GM11168 (cell line): ENCODE measurements around the gene EXOC6B.
"Not testable (repeated sequence)": the region's sequence is repeated elsewhere in the genome, so short reads cannot be mapped to it uniquely, and the experiment has no call there.

ENCODE experiments used
- in situ Hi-C: fragments of 300-500 bp; cut with MboI; formaldehyde crosslinking; loops from one replicate; pipeline ENCODE4 v1.12.0; 2022; ENCODE audit warnings: low sequenced_read_pairs; ENCODE audit not compliant: unreplicated experiment

Gene EXOC6B

DNA sequence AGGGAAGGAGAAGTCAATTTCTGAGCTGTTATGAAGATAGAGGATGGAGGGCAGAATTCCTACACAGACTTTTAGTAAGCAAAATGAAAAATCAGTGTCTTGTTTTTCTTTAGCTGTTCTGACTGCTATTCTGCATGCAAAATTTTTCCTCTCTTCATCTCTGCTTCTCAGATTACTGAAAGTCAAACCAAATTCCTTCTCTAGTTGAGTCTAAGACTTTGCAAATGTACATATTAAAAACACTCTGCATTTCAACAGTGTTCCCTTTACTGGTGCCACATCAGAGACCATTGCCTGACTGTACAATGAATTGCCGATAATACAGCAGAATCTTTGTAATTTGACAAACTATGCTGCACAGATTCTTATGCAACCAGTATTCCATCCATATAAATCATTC lies 198.8 kb downstream of the EXOC6B start:
- in situ Hi-C loops = no loop called here

DNA sequence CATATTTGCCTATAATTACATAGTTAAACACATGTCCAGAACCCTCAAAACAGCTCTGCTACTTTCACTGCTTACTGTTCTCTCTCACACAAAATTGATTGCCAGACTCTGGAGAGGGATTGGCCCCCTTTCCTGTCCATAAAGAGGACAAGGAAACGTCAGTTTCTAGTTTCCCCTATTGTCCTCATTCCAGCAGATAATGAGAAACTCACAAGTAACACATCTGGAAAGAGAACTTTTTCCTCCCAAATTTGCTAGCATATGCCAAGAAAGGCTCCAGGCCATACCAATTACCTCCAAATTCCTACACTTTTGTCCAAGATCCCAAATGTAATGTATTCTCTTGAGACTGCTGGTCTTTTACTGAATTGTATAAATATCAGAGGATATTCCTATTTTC lies 200.5 kb downstream of the EXOC6B start:
- in situ Hi-C loops = no loop called here

DNA sequence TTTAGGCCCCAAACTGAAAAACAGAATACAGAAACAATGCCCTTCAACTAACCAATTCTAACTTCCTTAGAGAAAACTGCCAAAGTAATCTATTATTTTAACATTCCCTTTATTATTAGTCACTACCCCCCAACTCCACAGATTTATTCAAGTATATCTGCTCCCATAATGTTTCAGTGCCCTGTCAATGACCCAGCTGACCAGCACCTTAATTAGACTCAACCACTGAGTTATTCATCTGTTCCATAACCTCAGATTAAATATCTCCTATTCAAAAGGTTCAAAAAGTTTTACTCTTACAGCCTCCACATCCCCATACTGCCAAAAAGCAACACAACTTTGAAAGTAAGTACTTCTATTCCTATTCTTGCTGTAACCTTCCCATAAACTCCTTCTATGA lies 202.4 kb downstream of the EXOC6B start:
- in situ Hi-C loops = loop anchor here (25.0 kb wide), 1 partner anchor 711 kb away; no protein-coding TSS in a partner anchor

DNA sequence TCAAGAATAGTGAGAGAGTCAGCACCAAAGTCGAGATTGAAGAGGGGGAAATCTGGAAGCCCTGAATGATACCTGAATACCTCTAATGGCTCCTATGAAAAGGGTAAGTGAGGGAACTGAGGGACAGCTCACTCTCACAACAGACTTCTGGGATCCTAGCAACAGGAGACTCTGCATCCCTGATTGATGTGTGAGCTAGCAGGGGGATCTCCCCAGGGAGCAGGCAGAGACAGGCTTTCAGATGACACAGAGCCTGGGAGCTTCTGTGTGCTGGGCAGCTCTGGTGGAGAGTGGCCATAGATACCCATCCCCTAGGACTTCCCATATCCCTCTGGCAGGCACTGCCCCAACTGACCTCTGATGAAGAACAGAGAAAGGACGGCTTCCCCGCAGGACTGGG lies 206.2 kb downstream of the EXOC6B start:
- in situ Hi-C loops = loop anchor here (25.0 kb wide), 1 partner anchor 707 kb away; no protein-coding TSS in a partner anchor

DNA sequence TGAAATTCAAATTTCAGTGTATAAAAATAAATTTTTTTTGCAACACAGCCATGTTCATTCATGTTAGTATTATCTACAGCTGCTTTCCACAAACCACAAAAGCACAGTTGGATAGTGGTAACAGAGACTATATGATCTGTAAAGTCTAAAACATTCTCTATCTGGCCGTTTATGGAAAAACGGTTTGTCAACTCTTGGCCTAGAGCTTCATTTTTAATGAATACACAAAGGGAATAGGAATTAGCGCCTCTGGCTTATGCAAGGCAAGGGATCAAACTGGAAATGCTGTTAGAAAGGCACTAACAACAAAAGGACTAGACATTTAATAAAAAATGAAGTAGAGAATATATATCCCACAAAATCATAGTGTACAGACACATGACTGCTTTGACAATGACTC lies 211.9 kb downstream of the EXOC6B start:
- in situ Hi-C loops = loop anchor here (25.0 kb wide), 1 partner anchor 702 kb away; no protein-coding TSS in a partner anchor

DNA sequence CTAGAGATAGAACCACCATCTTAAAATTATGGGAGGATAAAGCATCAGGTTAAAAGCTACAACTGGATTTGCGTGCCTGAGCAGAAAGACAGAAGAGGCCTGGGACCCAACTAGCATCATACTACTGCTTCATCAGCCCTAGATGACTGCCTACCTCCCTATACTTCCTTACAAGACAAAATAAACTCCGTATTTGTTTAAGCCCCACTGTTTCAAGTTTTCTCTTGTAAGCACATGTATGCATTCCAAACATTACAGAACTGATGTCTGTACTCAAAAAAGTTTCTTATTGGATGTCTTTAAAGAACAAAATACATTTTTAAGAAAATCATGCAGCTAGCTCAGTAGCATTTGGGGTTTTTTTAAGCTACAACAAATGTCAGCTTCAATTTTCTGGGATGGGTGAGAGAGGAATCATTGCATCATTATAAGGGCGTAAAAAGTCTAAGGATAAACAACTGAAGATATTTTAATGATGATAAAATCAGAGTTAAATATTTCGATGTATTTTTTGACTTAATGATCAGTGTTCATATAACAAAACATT lies 213.1 kb downstream of the EXOC6B start:
- in situ Hi-C loops = loop anchor here (25.0 kb wide), 1 partner anchor 700 kb away; no protein-coding TSS in a partner anchor

DNA sequence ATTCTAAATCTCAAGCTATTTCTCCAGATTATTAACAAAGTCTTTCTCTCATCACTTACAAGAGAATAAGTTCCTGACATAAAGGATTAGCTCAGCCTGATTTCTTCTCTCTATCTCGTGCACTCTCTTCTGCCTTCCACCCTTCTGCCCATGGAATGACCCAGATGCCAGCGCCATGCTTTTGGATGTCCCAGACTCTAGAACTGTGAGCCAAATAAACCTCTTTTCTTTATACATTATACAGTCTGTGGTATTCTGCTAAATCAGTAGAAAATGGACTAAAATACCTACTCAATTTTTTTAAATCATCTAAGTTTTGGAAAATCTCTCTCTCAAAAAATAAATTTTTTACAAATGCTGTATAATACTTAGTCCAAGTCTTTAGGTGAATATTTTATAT lies 218.6 kb downstream of the EXOC6B start:
- in situ Hi-C loops = loop anchor here (25.0 kb wide), 1 partner anchor 695 kb away; no protein-coding TSS in a partner anchor

DNA sequence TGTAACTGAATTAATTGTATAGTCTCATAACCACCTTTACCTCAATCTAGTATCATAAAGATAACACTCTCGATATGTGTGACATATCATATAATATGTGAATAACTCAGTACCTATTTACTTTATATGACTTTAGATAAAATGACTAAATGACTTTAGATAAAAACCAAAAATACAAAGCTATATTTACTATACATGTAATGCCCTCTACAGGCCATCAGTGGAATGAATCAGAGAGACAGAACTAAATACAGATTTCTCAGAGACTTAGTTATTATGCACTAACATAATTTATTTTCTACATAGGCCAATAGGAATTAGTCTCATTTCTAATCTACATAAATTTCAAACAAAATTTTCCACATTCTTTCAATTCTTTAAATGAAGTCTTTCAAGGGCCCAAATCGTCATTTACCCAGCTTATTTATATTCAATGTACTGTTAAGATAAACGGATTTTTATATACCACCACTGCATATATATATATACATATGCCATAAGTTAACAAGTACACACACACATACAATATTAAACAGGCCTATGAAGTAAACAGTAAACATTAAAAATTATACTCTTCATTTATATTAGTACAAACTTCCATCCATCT lies 219.9 kb downstream of the EXOC6B start:
- in situ Hi-C loops = loop anchor here (25.0 kb wide), 1 partner anchor 694 kb away; no protein-coding TSS in a partner anchor

DNA sequence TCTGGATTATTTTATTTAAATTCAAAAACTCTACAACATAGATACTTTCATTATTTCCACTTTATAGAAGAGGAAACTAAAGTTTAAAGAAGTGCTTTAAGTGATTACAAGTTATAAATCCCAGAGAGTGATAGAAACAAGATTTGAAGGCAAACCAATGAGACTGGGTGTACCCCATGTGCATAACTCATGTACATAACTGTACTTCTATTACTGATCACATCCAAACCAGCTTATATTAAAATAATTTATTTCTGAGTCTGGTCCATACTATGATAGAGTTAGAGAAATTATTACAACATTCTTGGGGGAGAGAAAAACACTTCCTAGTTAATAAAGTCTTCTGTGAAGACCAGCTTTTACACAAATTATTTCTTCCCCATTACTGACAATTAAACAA lies 221.4 kb downstream of the EXOC6B start:
- in situ Hi-C loops = loop anchor here (25.0 kb wide), 1 partner anchor 692 kb away; no protein-coding TSS in a partner anchor

DNA sequence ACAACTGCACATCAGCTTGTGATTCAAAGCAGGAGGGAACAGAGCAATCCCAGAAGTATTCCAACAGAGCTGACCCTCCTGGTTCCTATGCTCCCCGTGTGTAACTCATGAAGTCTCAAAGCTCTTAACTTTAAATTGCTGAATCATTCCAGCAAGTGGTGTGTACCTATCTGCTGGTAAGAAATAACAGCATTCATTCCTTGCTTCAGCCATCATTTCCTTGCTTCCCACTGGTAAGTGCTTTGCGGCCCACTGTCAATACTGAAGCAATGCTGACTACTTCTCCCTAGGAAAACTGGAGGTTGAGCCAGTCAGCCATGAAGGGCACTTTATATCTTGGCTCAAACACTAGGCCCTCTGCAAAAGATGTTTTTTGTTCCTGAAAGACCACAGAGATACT lies 222.4 kb downstream of the EXOC6B start:
- in situ Hi-C loops = loop anchor here (25.0 kb wide), 1 partner anchor 691 kb away; no protein-coding TSS in a partner anchor

DNA sequence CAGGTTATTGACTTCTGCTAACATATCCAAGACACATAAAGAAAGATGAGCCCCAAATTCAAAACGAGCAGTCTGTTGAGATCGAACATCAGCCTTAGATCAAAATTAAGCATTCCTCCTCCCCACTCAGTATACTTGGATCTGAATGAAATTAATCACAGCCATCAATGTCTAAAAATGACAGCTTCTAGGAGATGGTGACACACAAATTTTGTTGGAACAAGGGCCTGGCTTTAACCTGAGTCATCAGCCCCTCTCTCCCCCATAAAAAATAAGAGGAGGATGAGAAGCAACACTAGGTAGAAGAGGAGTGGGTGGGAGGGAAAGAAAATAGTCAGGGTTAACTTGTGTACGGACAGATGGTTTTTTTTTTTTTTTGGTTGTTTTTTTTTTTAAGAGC lies 223.1 kb downstream of the EXOC6B start:
- in situ Hi-C loops = loop anchor here (25.0 kb wide), 1 partner anchor 690 kb away; no protein-coding TSS in a partner anchor

DNA sequence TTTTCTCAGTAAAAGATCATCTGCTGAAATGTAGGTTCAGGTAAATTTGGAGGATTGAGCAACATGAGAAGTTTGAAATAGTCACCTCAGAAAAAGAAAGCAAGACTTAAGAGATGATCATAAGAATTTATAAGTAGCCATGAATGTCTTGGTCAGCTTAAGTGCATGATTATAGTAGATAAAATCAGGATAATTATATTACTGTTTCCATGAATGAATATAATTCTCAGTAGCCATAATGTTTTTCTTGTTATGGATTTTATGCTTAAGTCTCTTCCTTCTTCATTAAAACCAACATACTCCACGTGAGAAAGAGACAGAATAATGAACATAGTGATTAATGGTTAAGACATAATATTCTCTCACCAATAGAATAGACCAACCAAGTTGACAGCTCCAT lies 223.7 kb downstream of the EXOC6B start:
- in situ Hi-C loops = loop anchor here (25.0 kb wide), 1 partner anchor 690 kb away; no protein-coding TSS in a partner anchor

DNA sequence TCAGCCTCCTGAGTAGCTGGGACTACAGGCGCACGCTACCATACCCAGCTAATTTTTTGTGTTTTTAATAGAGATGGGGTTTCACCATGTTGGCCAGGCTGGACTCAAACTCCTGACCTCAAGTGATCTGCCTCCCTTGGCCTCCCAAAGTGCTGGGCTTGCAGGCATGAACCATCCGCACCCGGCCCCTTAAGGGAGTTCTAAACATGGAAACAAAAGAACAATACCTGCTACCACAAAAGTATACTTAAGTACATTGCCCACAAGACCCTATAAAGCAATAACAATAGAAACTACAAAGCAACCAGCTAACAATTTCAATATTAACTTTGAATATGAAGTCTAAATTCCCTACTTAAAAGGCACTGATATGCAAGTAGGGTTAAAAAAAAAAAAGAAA lies 242.0 kb downstream of the EXOC6B start:
- in situ Hi-C loops = not testable (repeated sequence)

DNA sequence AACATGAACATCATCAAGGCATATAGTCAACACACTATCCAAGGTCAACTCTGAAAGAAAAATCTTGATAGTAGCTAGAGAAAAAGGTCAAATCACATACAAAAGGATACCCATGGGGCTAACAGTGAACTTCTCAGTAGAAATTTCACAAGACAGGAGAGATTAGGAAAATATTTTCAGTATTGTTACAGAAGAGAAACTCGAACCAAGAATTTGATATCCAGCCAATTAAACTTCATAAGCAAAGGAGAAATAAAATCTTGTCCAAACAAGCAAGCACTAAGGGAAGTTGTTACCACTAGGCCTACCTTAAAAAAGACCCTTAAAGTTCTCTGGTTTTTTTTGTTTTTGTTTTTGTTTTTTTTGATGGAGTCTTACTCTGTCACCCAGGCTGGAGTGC lies 242.5 kb downstream of the EXOC6B start:
- in situ Hi-C loops = no loop called here

DNA sequence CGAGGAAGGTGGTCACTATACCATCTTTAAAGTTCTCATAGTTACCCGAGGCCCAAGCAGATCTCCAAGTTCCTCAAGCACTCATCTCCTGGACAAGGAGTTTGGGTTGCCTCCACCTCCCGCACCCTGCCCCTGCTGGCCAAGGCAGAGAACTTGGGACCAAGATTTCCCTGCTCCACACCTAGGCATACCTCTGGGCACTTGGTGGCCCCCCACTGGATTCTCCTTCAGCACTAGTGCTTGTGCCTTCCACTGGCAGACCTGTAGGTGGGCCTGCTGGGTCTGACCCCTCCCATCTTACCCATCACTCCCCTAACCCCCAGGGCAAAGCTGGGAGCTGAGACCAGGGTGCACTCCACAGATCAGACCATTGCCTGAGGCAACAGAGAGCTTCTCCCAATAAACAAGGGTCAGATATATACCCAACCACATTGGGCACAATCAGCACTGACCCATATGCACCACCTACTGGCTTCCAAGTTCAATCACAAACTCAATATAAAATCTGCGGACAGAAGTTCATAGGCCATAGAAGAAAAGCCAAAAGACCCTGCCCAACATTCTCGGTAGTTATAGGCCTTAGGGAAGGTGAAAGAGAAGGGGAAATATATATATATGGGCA lies 244.2 kb downstream of the EXOC6B start:
- in situ Hi-C loops = no loop called here

DNA sequence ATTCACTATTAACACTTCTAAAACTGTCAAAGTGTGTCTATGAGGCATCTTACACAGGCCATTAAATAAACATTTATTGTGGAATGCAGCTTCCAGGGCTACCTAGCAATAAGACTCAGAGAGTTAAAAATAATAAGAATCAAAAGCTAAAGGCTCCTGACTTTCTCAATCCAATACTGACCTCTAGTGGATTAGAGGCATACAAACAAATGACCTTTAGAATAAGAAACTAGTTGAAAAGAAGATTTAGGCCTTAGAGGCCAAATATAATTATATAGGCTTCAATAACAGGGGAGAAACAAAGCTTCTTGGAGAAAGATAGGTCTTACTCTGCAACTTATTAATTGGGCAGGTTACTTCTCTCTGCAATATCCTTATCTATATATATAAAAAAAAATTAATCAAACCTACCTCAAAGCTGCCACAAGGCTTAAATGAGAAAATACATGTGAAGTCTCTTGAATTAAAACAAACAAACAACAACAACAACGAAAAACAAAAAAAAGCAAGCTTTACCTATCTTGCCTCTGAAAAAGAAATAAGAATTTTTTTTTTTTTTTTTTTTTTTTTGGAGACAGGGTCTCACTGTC lies 246.1 kb downstream of the EXOC6B start:
- in situ Hi-C loops = no loop called here

DNA sequence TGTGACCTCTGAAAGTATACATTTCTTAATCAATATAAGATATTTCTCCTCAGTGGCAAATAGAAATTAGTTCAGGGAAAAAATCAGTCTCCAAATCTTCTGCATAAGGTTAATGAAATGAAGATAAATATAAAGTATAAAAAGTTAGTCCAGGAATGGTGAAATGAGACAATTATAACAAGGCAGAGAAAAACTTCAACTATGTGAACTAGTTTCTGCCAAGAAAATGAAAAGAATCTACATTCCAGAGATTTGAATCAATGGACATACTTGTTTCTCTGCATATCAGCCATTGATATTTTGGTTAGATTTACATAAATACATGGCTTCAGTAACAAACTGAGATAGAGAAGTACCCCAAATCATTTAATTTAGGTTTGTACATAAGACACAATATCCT lies 249.0 kb downstream of the EXOC6B start:
- in situ Hi-C loops = no loop called here

DNA sequence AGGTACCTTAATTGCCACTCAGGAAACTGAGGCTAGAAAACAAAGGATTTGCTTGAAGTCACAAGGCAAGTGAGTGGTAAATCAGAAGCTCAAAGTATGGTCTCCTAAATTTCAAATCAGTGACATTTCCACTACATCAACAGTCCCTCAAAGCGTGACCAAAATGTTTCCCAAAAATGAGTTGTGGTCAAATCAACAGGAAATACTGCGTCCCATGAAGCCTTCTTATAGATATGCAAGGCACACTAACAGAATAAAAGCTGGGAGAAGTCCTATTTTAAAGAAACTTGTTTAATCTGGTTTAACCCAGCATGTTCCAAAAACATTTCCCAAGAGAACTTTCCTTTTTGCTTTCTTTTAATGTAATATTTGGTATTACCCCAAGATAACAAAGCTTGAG lies 249.4 kb downstream of the EXOC6B start:
- in situ Hi-C loops = no loop called here

DNA sequence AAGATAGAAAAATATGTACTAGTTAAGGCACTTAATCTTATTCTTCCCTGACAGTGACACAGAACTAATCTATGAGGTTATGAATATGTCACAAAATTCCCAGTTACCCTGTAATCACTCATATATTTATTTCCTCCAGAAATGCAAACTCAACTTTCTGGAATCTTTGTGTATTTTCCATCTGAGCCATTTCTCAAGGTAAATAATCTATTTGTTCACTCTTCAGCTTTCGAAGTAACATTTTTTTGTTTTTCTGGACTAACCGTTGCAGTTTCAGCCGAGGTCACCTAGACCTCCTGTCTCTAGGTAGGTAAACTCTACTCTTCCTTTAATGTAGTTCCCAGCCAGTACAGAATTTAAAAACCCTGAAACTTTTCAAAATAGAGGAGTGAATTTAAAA lies 250.9 kb downstream of the EXOC6B start:
- in situ Hi-C loops = no loop called here

DNA sequence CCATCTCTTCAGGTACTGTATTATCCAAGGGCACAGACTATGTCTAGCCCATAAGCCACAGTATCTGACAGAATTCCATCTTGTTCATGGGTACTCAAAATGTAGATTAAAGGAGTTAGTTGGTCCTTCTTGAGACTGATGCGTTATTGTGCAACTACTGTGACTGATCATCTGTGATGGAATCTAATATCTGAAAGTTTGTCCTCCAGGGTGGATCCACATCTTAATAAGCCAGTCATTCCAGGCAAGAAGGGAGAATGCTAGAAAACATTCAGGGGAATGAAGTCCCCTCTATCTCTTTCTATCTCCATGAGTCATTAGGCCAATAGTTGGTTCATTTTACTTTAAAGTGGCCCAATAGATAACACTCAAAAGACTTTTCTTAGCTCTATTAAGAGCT lies 252.6 kb downstream of the EXOC6B start:
- in situ Hi-C loops = no loop called here

DNA sequence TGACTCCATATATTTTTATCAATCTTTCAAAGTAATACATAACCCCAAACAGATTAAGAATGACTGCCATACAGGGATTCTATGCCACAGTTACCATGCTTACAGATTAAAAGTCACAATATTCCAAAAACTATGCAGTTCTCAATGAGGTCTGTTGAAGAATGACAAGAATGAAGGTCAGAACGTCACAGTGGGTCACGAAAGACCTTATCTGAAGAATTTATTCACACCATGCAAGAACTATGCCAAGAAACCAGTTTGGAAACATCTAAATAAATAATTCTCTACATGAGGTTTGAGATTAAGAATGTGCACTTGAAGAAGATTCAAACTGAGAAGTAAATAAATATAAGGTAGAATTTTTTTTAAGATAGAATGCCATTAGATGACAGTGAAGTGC lies 253.3 kb downstream of the EXOC6B start:
- in situ Hi-C loops = no loop called here
